SJSA1 (cell line): Measurements from ENCODE around the gene EVA1A. TPM values are rescaled to one million over a fixed set of nuclear protein-coding genes. Genes with fewer than 3 reads are reported as not detected.

Experiments
- DNase-seq, 2 experiments: peaks; one replicate each; pipeline ENCODE4 v3.0.0-alpha.2; 2015 to 2020; ENCODE audit warnings: low spot score in 2 of 2, low read depth in 1 of 2
- H3K27ac ChIP-seq: fragments of 250-450 bp; sonication (Bioruptor Pico); 2 replicates; pipeline ENCODE4 v1.5.1; 2020; ENCODE audit warnings: mild to moderate bottlenecking, moderate library complexity
- H3K27me3 ChIP-seq: fragments of 250-450 bp; sonication (Bioruptor Pico); replicated peaks from 2 replicates; pipeline ENCODE4 v1.5.1; 2020; ENCODE audit warnings: mild to moderate bottlenecking, moderate library complexity
- H3K36me3 ChIP-seq: fragments of 250-450 bp; sonication (Bioruptor Pico); 2 replicates; pipeline ENCODE4 v1.5.1; 2020; ENCODE audit warnings: mild to moderate bottlenecking
- H3K4me1 ChIP-seq: fragments of 250-450 bp; sonication (Bioruptor Pico); replicated peaks from 2 replicates; pipeline ENCODE4 v1.6.1; 2021; ENCODE audit warnings: mild to moderate bottlenecking
- H3K4me3 ChIP-seq: fragments of 250-450 bp; sonication (Bioruptor Pico); 2 replicates; pipeline ENCODE4 v1.5.1; 2020; ENCODE audit warnings: mild to moderate bottlenecking
- H3K9me3 ChIP-seq: fragments of 250-450 bp; sonication (Bioruptor Pico); replicated peaks from 2 replicates; pipeline ENCODE4 v1.5.1; 2020; ENCODE audit warnings: mild to moderate bottlenecking
- total RNA-seq: library from RNA; depleted of rRNA; stranded (reverse); fragments of >200 nt; shearing (Covaris generic); gene quantifications from 2 replicates; pipeline ENCODE4 v1.2.3, GENCODE V29; 2014; rRNA removed

The EVA1A gene
- total RNA-seq, 1 experiment from 2014 or later, result 152 TPM

GRCh38 chr2:75456111-75456510 lies 104.6 kb downstream of the EVA1A start:
- H3K27me3 ChIP-seq, result no peaks in the 10 kb centered on the region
- no peaks in the 10 kb centered on the region for H3K9me3 ChIP-seq
- H3K36me3 ChIP-seq, result no peaks in the 10 kb centered on the region
- no peak overlapping the region for H3K4me3 ChIP-seq
- H3K27ac ChIP-seq, result no peak overlapping the region
- H3K4me1 ChIP-seq, result peaks cover 11% of the 10 kb centered on the region
- DNase-seq, result no peak

- Histone ChIP-seq H3K4me1 (no peaks in the 10 kb centered on the region; the same call in 1 of the 2 replicates), H3K27ac (no peak overlapping the region), H3K4me3 (no peak overlapping the region), H3K36me3 (no peaks in the 10 kb centered on the region), H3K9me3 (no peaks in the 10 kb centered on the region), H3K27me3 (no peaks in the 10 kb centered on the region)
- DNase-seq, result no peak
Measured at GRCh38 chr2:75454241-75454620, 106.5 kb downstream of the EVA1A start.

- no peaks in the 10 kb centered on the region for H3K9me3 ChIP-seq
- no peak overlapping the region for H3K4me3 ChIP-seq
- no peaks in the 10 kb centered on the region for H3K27me3 ChIP-seq
- H3K4me1 ChIP-seq, result no peaks in the 10 kb centered on the region
- H3K36me3 ChIP-seq, result no peaks in the 10 kb centered on the region
- no peak for DNase-seq
- no peak overlapping the region for H3K27ac ChIP-seq
Measured at GRCh38 chr2:75453384-75454240, 107.1 kb downstream of the EVA1A start.

GRCh38 chr2:75450068-75450467 lies 110.7 kb downstream of the EVA1A start:
- Histone ChIP-seq H3K9me3 (no peaks in the 10 kb centered on the region; the same call in 1 of the 2 replicates), H3K4me3 (no peak overlapping the region), H3K4me1 (no peaks in the 10 kb centered on the region), H3K27ac (no peak overlapping the region), H3K36me3 (no peaks in the 10 kb centered on the region), H3K27me3 (no peaks in the 10 kb centered on the region)
- DNase-seq, result no peak

- Histone ChIP-seq H3K36me3 (no peaks in the 10 kb centered on the region), H3K9me3 (no peaks in the 10 kb centered on the region; the same call in 1 of the 2 replicates), H3K4me1 (no peaks in the 10 kb centered on the region), H3K4me3 (no peak overlapping the region), H3K27me3 (no peaks in the 10 kb centered on the region), H3K27ac (no peak overlapping the region)
- DNase-seq, result no peak
Measured at GRCh38 chr2:75447176-75447575, 113.6 kb downstream of the EVA1A start.

Other genes starting within 250 kb of the EVA1A start
- gene MRPL19, start 85.8 kb upstream of the EVA1A start, total RNA-seq, result 75.4 and 95.7 TPM in 2 replicates
- gene GCFC2, start 150.0 kb upstream of the EVA1A start, total RNA-seq, result 28.4 TPM in 2 replicates